GM15510 (cell line): ENCODE measurements around the gene CCDC102B.

Source experiments
- POLR2A ChIP-seq: IDR thresholded peaks from 3 replicates; pipeline ENCODE4 v1.6.1; 2011; ENCODE audit warnings: borderline replicate concordance; ENCODE audit not compliant: insufficient read length; ENCODE audit errors: extremely low read depth

CCDC102B gene

GRCh38 chr18:68918216-68918615 lies 120.3 kb downstream of the CCDC102B start:
- no peak for TF ChIP-seq POLR2A

- TF ChIP-seq POLR2A: no peak
Measured at GRCh38 chr18:68919900-68920299, 122.0 kb downstream of the CCDC102B start.

- TF ChIP-seq POLR2A: no peak
Measured at GRCh38 chr18:68922392-68922791, 124.5 kb downstream of the CCDC102B start.

- TF ChIP-seq POLR2A: no peak
Measured at GRCh38 chr18:68925268-68925667, 127.4 kb downstream of the CCDC102B start.

GRCh38 chr18:68928762-68929675 lies 131.1 kb downstream of the CCDC102B start:
- no peak for TF ChIP-seq POLR2A

- no peak for TF ChIP-seq POLR2A
Measured at GRCh38 chr18:68935686-68936085, 137.8 kb downstream of the CCDC102B start.

GRCh38 chr18:68937029-68937599 lies 139.2 kb downstream of the CCDC102B start:
- no peak for TF ChIP-seq POLR2A

GRCh38 chr18:68940039-68940438 lies 142.2 kb downstream of the CCDC102B start:
- no peak for TF ChIP-seq POLR2A

GRCh38 chr18:68940754-68941153 lies 142.9 kb downstream of the CCDC102B start:
- TF ChIP-seq POLR2A: no peak

- TF ChIP-seq POLR2A: no peak
Measured at GRCh38 chr18:68942230-68942629, 144.3 kb downstream of the CCDC102B start.

GRCh38 chr18:68944330-68944729 lies 146.4 kb downstream of the CCDC102B start:
- TF ChIP-seq POLR2A: no peak

GRCh38 chr18:68944826-68945225 lies 146.9 kb downstream of the CCDC102B start:
- TF ChIP-seq POLR2A: no peak

GRCh38 chr18:68948622-68949021 lies 150.7 kb downstream of the CCDC102B start:
- no peak for TF ChIP-seq POLR2A

GRCh38 chr18:68954738-68955137 lies 156.9 kb downstream of the CCDC102B start:
- TF ChIP-seq POLR2A: no peak

- TF ChIP-seq POLR2A: no peak
Measured at GRCh38 chr18:68956650-68957049, 158.8 kb downstream of the CCDC102B start.

- TF ChIP-seq POLR2A: no peak
Measured at GRCh38 chr18:68960355-68960754, 162.5 kb downstream of the CCDC102B start.
